Suprapubic skin (tissue), 4 donors: Measurements from ENCODE around the gene E2F4.

Source experiments
- CTCF ChIP-seq, 2 donors: fragments of 200-600 bp in 1 of 2; fragments of 450-650 bp in 1 of 2; sonication (generic) in 1 of 2; IDR thresholded peaks; one replicate each; pipeline ENCODE4 v1.5.1; 2016 to 2019; ENCODE audit warnings: antibody characterized with exemption in 2 of 2, mild to moderate bottlenecking in 1 of 2, moderate library complexity in 1 of 2
- EP300 ChIP-seq: sonication (generic); formaldehyde crosslinking; IDR thresholded peaks from one replicate; pipeline ENCODE4 v1.6.1; 2017; ENCODE audit warnings: antibody characterized with exemption
- POLR2A ChIP-seq, 2 donors: fragments of 450-650 bp; IDR thresholded peaks; one replicate each; pipeline ENCODE4 v1.6.1; 2017; ENCODE audit warnings: antibody characterized with exemption in 2 of 2, mild to moderate bottlenecking in 2 of 2, moderate library complexity in 2 of 2
- POLR2AphosphoS5 ChIP-seq, 3 donors: sonication (generic); formaldehyde crosslinking; IDR thresholded peaks; one replicate each; pipeline ENCODE4 v1.6.1; 2017; ENCODE audit warnings: antibody characterized with exemption in 3 of 3

GRCh38 chr16:67197704-67198103, 5.7 kb downstream of the E2F4 start:
- no peak for TF ChIP-seq CTCF (IDR thresholded peaks at IDR 0.05)
- TF ChIP-seq POLR2AphosphoS5 (IDR thresholded peaks at IDR 0.05): no peak
- TF ChIP-seq POLR2A (IDR thresholded peaks at IDR 0.05): no peak
- no peak for TF ChIP-seq EP300
